Gastroesophageal sphincter (tissue), 3 donors: ENCODE results near the gene SF1.

Experiments used
- CTCF ChIP-seq, 4 experiments: fragments of 200-600 bp in 2 of 4; fragments of 450-650 bp in 2 of 4; sonication (generic) in 1 of 4; IDR thresholded peaks; one replicate each; pipeline ENCODE4 v1.5.1; 2017 to 2019; ENCODE audit warnings: antibody characterized with exemption in 4 of 4, mild to moderate bottlenecking in 2 of 4, moderate library complexity in 2 of 4
- EP300 ChIP-seq: sonication (generic); formaldehyde crosslinking; IDR thresholded peaks from one replicate; pipeline ENCODE4 v1.6.1; 2017; ENCODE audit warnings: antibody characterized with exemption, mild to moderate bottlenecking
- POLR2A ChIP-seq, 2 donors: fragments of 450-650 bp; IDR thresholded peaks; one replicate each; pipeline ENCODE4 v1.6.1; 2017; ENCODE audit warnings: antibody characterized with exemption in 2 of 2, mild to moderate bottlenecking in 2 of 2, moderate library complexity in 1 of 2
- POLR2AphosphoS5 ChIP-seq: sonication (generic); formaldehyde crosslinking; IDR thresholded peaks from one replicate; pipeline ENCODE4 v1.6.1; 2017; ENCODE audit warnings: antibody characterized with exemption

- TF ChIP-seq POLR2A (IDR thresholded peaks at IDR 0.05), result no peak
- no peak for TF ChIP-seq CTCF (IDR thresholded peaks at IDR 0.05)
- no peak for TF ChIP-seq EP300
- no peak for TF ChIP-seq POLR2AphosphoS5
These were observed 49.1 kb upstream of the SF1 start for GRCh38 chr11:64827451-64827839.
